GM10248 (cell line): ENCODE measurements around the gene ANKRD34A.

ENCODE experiments used
- CTCF ChIA-PET: fragments of 300-600 bp; sonication (Branson Sonifier 250); formaldehyde crosslinking; extraction: SDS; loops from one replicate; lab custom pipeline; 2021; ENCODE audit warnings: antibody characterized with exemption; lab: Yijun Ruan, JAX
- POLR2A ChIA-PET: fragments of 350-650 bp; sonication (Branson Sonifier 250); formaldehyde crosslinking; extraction: SDS; loops from one replicate; lab custom pipeline; 2020; ENCODE audit warnings: antibody characterized with exemption; lab: Yijun Ruan, JAX
- DNase-seq: peaks from one replicate; pipeline ENCODE4 v3.0.0; 2012; ENCODE audit errors: extremely low spot score
- TF ChIP-seq, protein P1 (sequence below): IDR thresholded peaks from 2 replicates; pipeline ENCODE4 v1.5.1; 2012; ENCODE audit warnings: mild to moderate bottlenecking, low read depth; ENCODE audit errors: extremely low read depth, missing control alignments, control extremely low read depth

The ANKRD34A gene

DNA sequence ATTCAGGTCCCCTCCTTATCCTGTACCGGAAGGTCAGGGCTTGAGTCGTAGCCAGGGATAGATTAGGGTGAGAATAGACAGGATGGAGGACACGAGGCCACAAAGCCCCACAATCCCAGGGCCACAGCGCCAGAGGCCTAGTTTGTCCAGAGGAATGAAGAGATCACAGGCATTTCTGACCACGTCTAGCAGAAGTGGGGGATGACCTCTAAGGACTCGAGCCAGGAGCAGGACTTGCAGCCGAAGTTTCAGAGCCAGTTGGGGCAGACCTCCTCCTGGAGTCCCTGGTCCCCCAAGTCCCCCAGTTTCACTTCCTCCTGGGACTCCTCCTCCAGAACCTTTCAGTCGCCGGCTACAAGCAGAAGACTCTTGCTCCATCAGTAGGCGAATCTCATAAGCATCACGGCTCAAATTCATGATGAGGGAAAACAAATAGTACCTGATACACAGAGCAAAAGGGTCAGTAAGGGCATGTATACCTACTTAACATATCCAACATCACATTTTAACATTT is 52.2 kb downstream of the ANKRD34A start:
- ChIA-PET CTCF (interaction anchor here (1.1 to 10.4 kb wide), 5 partner anchors 15 to 66 kb away, joined by 4 to 107 read pairs (median 15); partner anchors contain the start of genes NUDT17, PIAS3 and RBM8A), POLR2A (no interaction called here)
- no peak for DNase-seq
- TF ChIP-seq, protein P1, sequence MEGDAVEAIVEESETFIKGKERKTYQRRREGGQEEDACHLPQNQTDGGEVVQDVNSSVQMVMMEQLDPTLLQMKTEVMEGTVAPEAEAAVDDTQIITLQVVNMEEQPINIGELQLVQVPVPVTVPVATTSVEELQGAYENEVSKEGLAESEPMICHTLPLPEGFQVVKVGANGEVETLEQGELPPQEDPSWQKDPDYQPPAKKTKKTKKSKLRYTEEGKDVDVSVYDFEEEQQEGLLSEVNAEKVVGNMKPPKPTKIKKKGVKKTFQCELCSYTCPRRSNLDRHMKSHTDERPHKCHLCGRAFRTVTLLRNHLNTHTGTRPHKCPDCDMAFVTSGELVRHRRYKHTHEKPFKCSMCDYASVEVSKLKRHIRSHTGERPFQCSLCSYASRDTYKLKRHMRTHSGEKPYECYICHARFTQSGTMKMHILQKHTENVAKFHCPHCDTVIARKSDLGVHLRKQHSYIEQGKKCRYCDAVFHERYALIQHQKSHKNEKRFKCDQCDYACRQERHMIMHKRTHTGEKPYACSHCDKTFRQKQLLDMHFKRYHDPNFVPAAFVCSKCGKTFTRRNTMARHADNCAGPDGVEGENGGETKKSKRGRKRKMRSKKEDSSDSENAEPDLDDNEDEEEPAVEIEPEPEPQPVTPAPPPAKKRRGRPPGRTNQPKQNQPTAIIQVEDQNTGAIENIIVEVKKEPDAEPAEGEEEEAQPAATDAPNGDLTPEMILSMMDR, result no peak
